Skin of body (tissue), 2 donors: ENCODE results near the gene RECK. TPM values are rescaled to one million over a fixed set of nuclear protein-coding genes. Genes with fewer than 3 reads are reported as not detected.

ENCODE experiments used
- small RNA-seq: library from RNA; depleted of rRNA; stranded (forward); fragments of <200 nt; gene quantifications from one replicate; pipeline ENCODE3, GENCODE V24; 2014; ENCODE audit warnings: low replicate concordance
- total RNA-seq: library from RNA; depleted of rRNA; stranded (reverse); fragments of >200 nt; gene quantifications from one replicate; pipeline ENCODE4 v1.2.3, GENCODE V29; 2014

The RECK gene
- total RNA-seq, 1 donor from 2014 or later = 50.8 TPM

Small RNA genes lying within 50 kb of the gene (small RNA-seq; reads per million reads assigned to genes)
- not detected for gene RF02275

Other genes with a start within 250 kb of the RECK start
- gene NPR2, start 245.3 kb upstream of the RECK start, total RNA-seq = 31.5 TPM
- gene SPAG8, start 224.7 kb upstream of the RECK start, total RNA-seq = 1.2 TPM
- 12.3 TPM for gene HINT2, start 221.9 kb upstream of the RECK start, total RNA-seq
- not detected for gene FAM221B, start 208.2 kb upstream of the RECK start, total RNA-seq
- gene TMEM8B, start 207.7 kb upstream of the RECK start, total RNA-seq = 3.6 TPM
- not detected for gene OR13J1, start 166.5 kb upstream of the RECK start, total RNA-seq
- gene HRCT1, start 130.7 kb upstream of the RECK start, total RNA-seq = not detected
- gene SPAAR, start 127.4 kb upstream of the RECK start, total RNA-seq = 0.79 TPM
- not detected for gene OR2S2, start 78.8 kb upstream of the RECK start, total RNA-seq
- gene GLIPR2, start 99.8 kb downstream of the RECK start, total RNA-seq = 28.6 TPM
- gene CCIN, start 132.5 kb downstream of the RECK start, total RNA-seq = 0.89 TPM
- gene CLTA, start 154.0 kb downstream of the RECK start, total RNA-seq = 110 TPM
- gene GNE, start 221.5 kb downstream of the RECK start, total RNA-seq = 15.3 TPM